PC-9 (cell line): Measurements from ENCODE around the gene CYP4A22. TPM values are rescaled to one million over a fixed set of nuclear protein-coding genes. Genes with fewer than 3 reads are reported as not detected.
"Not testable (repeated sequence)": the region's sequence is repeated elsewhere in the genome, so short reads cannot be mapped to it uniquely, and the experiment has no call there.

Source experiments
- BruUV-seq: library from RNA; stranded (reverse); fragments of 400-500 nt; replicated peaks from 2 replicates; lab custom pipeline; 2021; lab: Mats Ljungman, UMichigan
- CTCF ChIA-PET: fragments of 300-600 bp; sonication (Branson Sonifier 250); formaldehyde crosslinking; loops from one replicate; lab custom pipeline; 2022; ENCODE audit warnings: antibody characterized with exemption; lab: Charles Lee
- POLR2A ChIA-PET: fragments of 300-600 bp; sonication (Branson Sonifier 250); formaldehyde crosslinking; loops from one replicate; lab custom pipeline; 2022; ENCODE audit warnings: antibody characterized with exemption; ENCODE audit not compliant: unreplicated experiment; lab: Charles Lee
- DNase-seq, 2 experiments: peaks; one replicate each; pipeline versions ENCODE4 v3.0.0 to v3.0.0-alpha.2; 2015 to 2022; ENCODE audit warnings: mixed read lengths in 1 of 2
- H2AFZ ChIP-seq: fragments of 200-600 bp; sonication (generic); 2 replicates; pipeline ENCODE4 v1.8.1; 2017; ENCODE audit warnings: antibody characterized with exemption
- H3F3A ChIP-seq: fragments of 200-600 bp; sonication (generic); 2 replicates; pipeline ENCODE4 v1.8.1; 2017; ENCODE audit warnings: antibody characterized with exemption, mild to moderate bottlenecking, low read depth; ENCODE audit not compliant: insufficient read depth
- H3K27ac ChIP-seq: fragments of 200-600 bp; sonication (generic); 2 replicates; pipeline ENCODE4 v1.6.1; 2016; ENCODE audit warnings: mixed run types
- H3K27me3 ChIP-seq: fragments of 200-600 bp; sonication (generic); 2 replicates; pipeline ENCODE4 v1.6.1; 2016; ENCODE audit warnings: low read depth, mixed run types; ENCODE audit not compliant: insufficient read depth
- H3K36me3 ChIP-seq: fragments of 200-600 bp; sonication (generic); 2 replicates; pipeline ENCODE4 v1.6.1; 2016; ENCODE audit warnings: low read depth, mixed run types
- H3K4me1 ChIP-seq: fragments of 200-600 bp; sonication (generic); replicated peaks from 2 replicates; pipeline ENCODE4 v1.6.1; 2016; ENCODE audit warnings: mixed run types; ENCODE audit not compliant: insufficient read depth
- H3K4me2 ChIP-seq: fragments of 200-600 bp; sonication (generic); 2 replicates; pipeline ENCODE4 v1.6.1; 2017; ENCODE audit warnings: mixed run types
- H3K4me3 ChIP-seq: fragments of 200-600 bp; sonication (generic); 2 replicates; pipeline ENCODE4 v1.6.1; 2016; ENCODE audit warnings: mixed run types
- H3K79me2 ChIP-seq: fragments of 200-600 bp; sonication (generic); 2 replicates; pipeline ENCODE4 v1.6.1; 2017; ENCODE audit warnings: low read depth, mixed run types
- H3K9me2 ChIP-seq: fragments of 200-600 bp; sonication (generic); 2 replicates; pipeline ENCODE4 v1.8.1; 2017; ENCODE audit warnings: mild to moderate bottlenecking; ENCODE audit not compliant: insufficient read depth
- H3K9me3 ChIP-seq: fragments of 200-600 bp; sonication (generic); 2 replicates; pipeline ENCODE4 v1.8.1; 2016; ENCODE audit warnings: low read depth; ENCODE audit not compliant: insufficient read depth
- H4K20me1 ChIP-seq: fragments of 200-600 bp; sonication (generic); 2 replicates; pipeline ENCODE4 v1.8.1; 2017; ENCODE audit not compliant: insufficient read depth
- EZH2 ChIP-seq: fragments of 200-600 bp; sonication (generic); IDR thresholded peaks from 2 replicates; pipeline ENCODE4 v1.8.0; 2017; ENCODE audit warnings: antibody characterized with exemption, low read depth
- intact Hi-C: fragments of 100-400 bp; cut with micrococcal nuclease; formaldehyde crosslinking; loops from one replicate; pipeline ENCODE4 v1.10.0; 2022; ENCODE audit not compliant: unreplicated experiment
- total RNA-seq: library from RNA; stranded (reverse); gene quantifications from 2 replicates; pipeline ENCODE4 v1.2.3, GENCODE V29; 2021
- TF ChIP-seq, protein P1 (sequence below): fragments of 200-600 bp; sonication (generic); conservative IDR thresholded peaks from 2 replicates; pipeline ENCODE4 v1.6.1; 2017; ENCODE audit warnings: mixed run types, antibody characterized with exemption, mild to moderate bottlenecking, moderate library complexity

The CYP4A22 gene
- total RNA-seq, 1 experiment from 2014 or later = not detected

DNA sequence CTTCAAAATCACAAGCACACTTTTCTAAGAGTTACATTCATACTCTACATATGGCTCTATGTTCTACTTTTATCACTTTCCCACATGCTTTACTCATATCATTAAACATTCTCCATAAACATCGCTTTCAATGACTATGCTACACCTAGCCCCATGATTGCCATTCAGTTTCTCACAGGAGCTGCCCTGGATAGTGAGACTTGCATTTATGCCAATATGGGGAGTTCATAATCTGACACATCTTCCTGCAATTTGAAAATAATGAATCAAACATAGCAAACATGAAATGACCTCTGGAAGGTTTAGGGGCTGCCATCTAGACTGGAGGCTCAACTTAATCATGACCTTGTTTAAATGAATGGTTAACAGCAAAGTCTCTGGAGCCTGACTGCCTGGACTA, 9.0 kb upstream of the CYP4A22 start:
- Histone ChIP-seq H3K79me2 (no peaks in the 10 kb centered on the region), H2AFZ (no peak overlapping the region)
- CTCF ChIA-PET = interaction anchor here (0.6 kb wide), 1 partner anchor 602 kb away, joined by 4 read pairs; no protein-coding TSS in a partner anchor

GRCh38 chr1:47128854-47129253, 8.4 kb upstream of the CYP4A22 start:
- H2AFZ ChIP-seq, H3K4me2 ChIP-seq, H3K4me3 ChIP-seq, POLR2A ChIA-PET, H3K36me3 ChIP-seq, H3K9me2 ChIP-seq, H3K9me3 ChIP-seq, H3F3A ChIP-seq, BruUV-seq, intact Hi-C loops, H4K20me1 ChIP-seq, H3K4me1 ChIP-seq, H3K27ac ChIP-seq, H3K79me2 ChIP-seq, H3K27me3 ChIP-seq, CTCF ChIA-PET, DNase-seq: not testable (repeated sequence)

More for the DNA sequence above, 9.0 kb upstream of the CYP4A22 start:
- DNase-seq = no peak
- Histone ChIP-seq H3K4me2 (no peak overlapping the region), H3K4me3 (no peak overlapping the region), H3K9me3 (no peaks in the 10 kb centered on the region), H3K4me1 (no peaks in the 10 kb centered on the region), H3K27ac (no peak overlapping the region), H3K9me2 (no peaks in the 10 kb centered on the region), H3F3A (no peaks in the 10 kb centered on the region), H4K20me1 (no peaks in the 10 kb centered on the region), H3K27me3 (no peaks in the 10 kb centered on the region), H3K36me3 (no peaks in the 10 kb centered on the region)
- no peak for TF ChIP-seq EZH2
- TF ChIP-seq, protein P1, sequence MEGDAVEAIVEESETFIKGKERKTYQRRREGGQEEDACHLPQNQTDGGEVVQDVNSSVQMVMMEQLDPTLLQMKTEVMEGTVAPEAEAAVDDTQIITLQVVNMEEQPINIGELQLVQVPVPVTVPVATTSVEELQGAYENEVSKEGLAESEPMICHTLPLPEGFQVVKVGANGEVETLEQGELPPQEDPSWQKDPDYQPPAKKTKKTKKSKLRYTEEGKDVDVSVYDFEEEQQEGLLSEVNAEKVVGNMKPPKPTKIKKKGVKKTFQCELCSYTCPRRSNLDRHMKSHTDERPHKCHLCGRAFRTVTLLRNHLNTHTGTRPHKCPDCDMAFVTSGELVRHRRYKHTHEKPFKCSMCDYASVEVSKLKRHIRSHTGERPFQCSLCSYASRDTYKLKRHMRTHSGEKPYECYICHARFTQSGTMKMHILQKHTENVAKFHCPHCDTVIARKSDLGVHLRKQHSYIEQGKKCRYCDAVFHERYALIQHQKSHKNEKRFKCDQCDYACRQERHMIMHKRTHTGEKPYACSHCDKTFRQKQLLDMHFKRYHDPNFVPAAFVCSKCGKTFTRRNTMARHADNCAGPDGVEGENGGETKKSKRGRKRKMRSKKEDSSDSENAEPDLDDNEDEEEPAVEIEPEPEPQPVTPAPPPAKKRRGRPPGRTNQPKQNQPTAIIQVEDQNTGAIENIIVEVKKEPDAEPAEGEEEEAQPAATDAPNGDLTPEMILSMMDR = no peak
- intact Hi-C loops = no loop called here
- no TSS peak for BruUV-seq
- POLR2A ChIA-PET = no interaction called here

- DNase-seq, H4K20me1 ChIP-seq, H3K4me2 ChIP-seq, H3K27me3 ChIP-seq, CTCF ChIA-PET, H2AFZ ChIP-seq, POLR2A ChIA-PET, H3K4me1 ChIP-seq, H3K9me2 ChIP-seq, H3K4me3 ChIP-seq, intact Hi-C loops, H3K79me2 ChIP-seq, H3K36me3 ChIP-seq, H3F3A ChIP-seq, H3K9me3 ChIP-seq, H3K27ac ChIP-seq, BruUV-seq: not testable (repeated sequence)
Measured at GRCh38 chr1:47129489-47130230, 7.6 kb upstream of the CYP4A22 start.

DNA sequence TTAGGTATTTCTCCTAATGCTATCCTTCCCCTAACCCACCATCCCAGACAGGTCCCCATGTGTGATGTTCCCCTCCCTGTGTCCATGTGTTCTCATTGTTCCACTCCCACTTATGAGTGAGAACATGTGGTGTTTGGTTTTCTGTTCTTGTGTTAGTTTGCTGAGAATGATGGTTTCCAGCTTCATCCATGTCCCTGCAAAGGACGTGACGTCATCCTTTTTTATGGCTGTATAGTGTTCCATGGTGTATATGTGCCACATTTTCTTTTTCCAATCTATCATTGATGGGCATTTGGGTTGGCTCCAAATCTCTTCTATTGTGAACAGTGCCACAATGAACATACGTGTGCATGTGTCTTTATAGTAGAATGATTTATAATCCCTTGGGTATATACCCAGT, 4.6 kb upstream of the CYP4A22 start:
- H3F3A ChIP-seq, H3K36me3 ChIP-seq, H3K79me2 ChIP-seq, BruUV-seq, H2AFZ ChIP-seq, CTCF ChIA-PET, H3K9me2 ChIP-seq, intact Hi-C loops, H3K4me1 ChIP-seq, POLR2A ChIA-PET, H3K4me3 ChIP-seq, H3K9me3 ChIP-seq, H3K27ac ChIP-seq, H3K27me3 ChIP-seq, H4K20me1 ChIP-seq, DNase-seq, H3K4me2 ChIP-seq: not testable (repeated sequence)
